GM12878 (cell line): Measurements from ENCODE around the gene OLFM1. TPM values are rescaled to one million over a fixed set of nuclear protein-coding genes. Genes with fewer than 3 reads are reported as not detected.
A peak's percentile ranks its signal among the peaks of the same experiment; 100 is the strongest.

ENCODE experiments used
- ATAC-seq: fragments of 200-7000 bp; cut with Tn5 transposase; 3 replicates; pipeline ENCODE4 v1.9.1; 2020; ENCODE audit warnings: mild to moderate bottlenecking, moderate library complexity
- Bru-seq: library from RNA; stranded (reverse); fragments of 400-500 nt; gene quantifications from one replicate; lab custom pipeline; 2021; lab: Mats Ljungman, UMichigan
- BruChase-seq, 2 experiments: library from RNA; stranded (reverse); fragments of 400-500 nt; gene quantifications; one replicate each; lab custom pipeline; 2021; lab: Mats Ljungman, UMichigan
- BruUV-seq: library from RNA; stranded (reverse); fragments of 400-500 nt; replicated peaks from 2 replicates; lab custom pipeline; 2021; lab: Mats Ljungman, UMichigan
- CTCF ChIA-PET: fragments of 300-600 bp; sonication (Branson Sonifier 250); formaldehyde crosslinking; extraction: SDS; loops from one replicate; lab custom pipeline; 2021; ENCODE audit warnings: inconsistent platforms; lab: Yijun Ruan, JAX
- POLR2A ChIA-PET: fragments of 350-600 bp; formaldehyde crosslinking; extraction: SDS; loops from one replicate; lab custom pipeline; 2021; ENCODE audit warnings: inconsistent platforms; lab: Charles Lee
- RAD21 ChIA-PET: fragments of 300-600 bp; sonication (Branson Sonifier 250); formaldehyde crosslinking; loops from one replicate; lab custom pipeline; 2023; ENCODE audit warnings: antibody characterized with exemption; ENCODE audit not compliant: unreplicated experiment; lab: Charles Lee
- SMC1A ChIA-PET: fragments of 300-600 bp; sonication (Branson Sonifier 250); formaldehyde crosslinking; loops from one replicate; lab custom pipeline; 2023; ENCODE audit not compliant: unreplicated experiment, uncharacterized antibody; lab: Charles Lee
- DNase-seq: peaks from one replicate; pipeline ENCODE4 v3.0.0-alpha.2; 2011; ENCODE audit warnings: low read depth, low spot score
- FAIRE-seq: peaks from 3 replicates; lab custom pipeline; 2011; peaks lifted over from hg19 to GRCh38; lab: Jason Lieb, UNC
- H2AFZ ChIP-seq: 2 replicates; pipeline ENCODE4 v1.6.0; 2011; ENCODE audit warnings: low read depth, low read length, control low read depth; ENCODE audit not compliant: control insufficient read depth
- H3K27ac ChIP-seq: 2 replicates; pipeline ENCODE4 v1.5.1; 2011; ENCODE audit warnings: control low read depth; ENCODE audit not compliant: control insufficient read depth, insufficient read depth
- H3K27me3 ChIP-seq, 2 experiments: replicated peaks in 1 of 2; 2 replicates each; pipeline versions ENCODE4 v1.6.0 to v1.6.1; 2011; ENCODE audit warnings: low read length in 1 of 2; ENCODE audit not compliant: control insufficient read depth in 2 of 2, insufficient read depth in 2 of 2
- H3K36me3 ChIP-seq, 2 experiments: 2 replicates each; pipeline ENCODE4 v1.5.1; 2011; ENCODE audit warnings: low read length in 1 of 2; ENCODE audit not compliant: control insufficient read depth in 2 of 2, insufficient read depth in 2 of 2
- H3K4me1 ChIP-seq: 2 replicates; pipeline ENCODE4 v1.6.1; 2011; ENCODE audit warnings: mild to moderate bottlenecking, low read length, moderate library complexity, mixed read lengths; ENCODE audit not compliant: control insufficient read depth, insufficient read depth
- H3K4me2 ChIP-seq: 2 replicates; pipeline ENCODE4 v1.6.0; 2011; ENCODE audit warnings: control low read depth; ENCODE audit not compliant: control insufficient read depth, insufficient read depth
- H3K4me3 ChIP-seq: fragments of 200-600 bp; sonication (generic); 2 replicates; pipeline ENCODE4 v1.5.1; 2016
- H3K79me2 ChIP-seq: 2 replicates; pipeline ENCODE4 v1.6.0; 2011; ENCODE audit warnings: low read length; ENCODE audit not compliant: control insufficient read depth, insufficient read depth
- H3K9ac ChIP-seq: 2 replicates; pipeline ENCODE4 v1.8.0; 2011; ENCODE audit warnings: low read length, control low read depth, mixed read lengths; ENCODE audit not compliant: control insufficient read depth, insufficient read depth
- H3K9me3 ChIP-seq: replicated peaks from 3 replicates; pipeline ENCODE4 v1.5.1; 2011; ENCODE audit warnings: mild to moderate bottlenecking, low read length; ENCODE audit not compliant: control insufficient read depth, insufficient read depth
- H4K20me1 ChIP-seq: 2 replicates; pipeline ENCODE4 v1.6.0; 2011; ENCODE audit not compliant: control insufficient read depth, insufficient read depth
- HDAC6 ChIP-seq: fragments of 200-600 bp; sonication (generic); IDR thresholded peaks from one replicate; pipeline ENCODE4 v1.8.0; 2017; ENCODE audit warnings: antibody characterized with exemption; ENCODE audit not compliant: unreplicated experiment
- WGBS: methylation state at CpG from one replicate; pipeline ENCODE4 v1.1.6; 2016; ENCODE audit warnings: low lambda C conversion rate; ENCODE audit not compliant: insufficient replicate concordance, insufficient coverage; ENCODE audit errors: missing lambda C conversion rate; 5-methylcytosine and 5-hydroxymethylcytosine counted together
- in situ Hi-C: fragments of 300-500 bp; cut with MboI; formaldehyde crosslinking; loops from 9 replicates; pipeline ENCODE4 v1.14.3; 2018; ENCODE audit warnings: mixed read lengths
- intact Hi-C: fragments of 100-400 bp; cut with micrococcal nuclease; formaldehyde crosslinking; loops from one replicate; pipeline ENCODE4 v1.14.2; 2022; ENCODE audit not compliant: unreplicated experiment
- long read RNA-seq, 2 experiments: library from polyadenylated mRNA; unstranded; transcript quantifications; one replicate each; pipeline ENCODE4 v2.0.0, GENCODE V29; 2019 to 2020
- polyA minus RNA-seq, 3 experiments: library from RNA; depleted of rRNA, polyadenylated mRNA; stranded (reverse); fragments of >200 nt; gene quantifications; 2 replicates each; pipeline ENCODE4 v1.2.3, GENCODE V29; 2011
- polyA plus RNA-seq, 11 experiments: library from polyadenylated mRNA; depleted of rRNA in 4 of 11; unstranded in 6 of 11; stranded (reverse) in 5 of 11; fragments of >200 nt; fragmentation: Nextera tagmentation in 4 of 11; fragmentation: Illumina TruSeq in 1 of 11; extraction: Ambion mirVana in 4 of 11; extraction: Trizol in 1 of 11; gene quantifications; 1 replicate in 1 of 11; 2 replicates in 10 of 11; pipeline versions ENCODE4 v1.2.1 to v1.2.3, GENCODE V29; 2011 to 2016; ENCODE audit warnings: inconsistent platforms in 2 of 11, missing spikeins in 2 of 11, low read depth in 1 of 11
- total RNA-seq, 4 experiments: library from RNA; depleted of rRNA in 3 of 4; stranded (reverse); fragments of >200 nt in 3 of 4; fragmentation: Illumina TruSeq in 1 of 4; extraction: Trizol in 1 of 4; gene quantifications; 2 replicates each; pipeline versions ENCODE4 v1.2.1 to v1.2.3, GENCODE V29; 2013 to 2021
- TF ChIP-seq, protein P1 (sequence below), 3 experiments: IDR thresholded peaks in 2 of 3; conservative IDR thresholded peaks in 1 of 3; 2 replicates each; pipeline ENCODE4 v1.5.1; 2011; ENCODE audit warnings: low read depth in 3 of 3, low read length in 3 of 3, mild to moderate bottlenecking in 3 of 3, control low read depth in 2 of 3, moderate library complexity in 2 of 3, inconsistent platforms in 1 of 3, mixed read lengths in 1 of 3; ENCODE audit not compliant: control insufficient read depth in 2 of 3, insufficient read depth in 1 of 3; ENCODE audit errors: extremely low read depth in 1 of 3

Gene OLFM1
- total RNA-seq (2013; cell fraction: nucleolus; rRNA removed) = not detected in 2 replicates
- not detected in 2 replicates for total RNA-seq (2014; rRNA removed)
- total RNA-seq (2014; rRNA removed; fragmentation: Illumina TruSeq; extraction: Trizol) = not detected in 2 replicates
- 0.21 TPM in 1 of 2 replicates, not detected in the other for total RNA-seq (2021)
- not detected for polyA plus RNA-seq (2011; ENCODE audit: low read depth)
- not detected in 2 replicates for polyA plus RNA-seq (2011; rRNA removed)
- not detected in 2 replicates for polyA plus RNA-seq (2011; cell fraction: cytosol; rRNA removed)
- not detected in 2 replicates for polyA plus RNA-seq (2011; cell fraction: nucleus; rRNA removed)
- not detected in 2 replicates for polyA plus RNA-seq (2012)
- polyA plus RNA-seq (2014; fragmentation: Illumina TruSeq; extraction: Trizol) = not detected in 2 replicates
- polyA plus RNA-seq (2014; fragmentation: Nextera tagmentation; extraction: Ambion mirVana) = not detected
- polyA plus RNA-seq (2014; rRNA removed) = not detected in 2 replicates
- polyA plus RNA-seq (2016; fragmentation: Nextera tagmentation; extraction: Ambion mirVana) = not detected
- polyA minus RNA-seq (2011; rRNA and poly(A)+ RNA removed) = not detected in 2 replicates
- not detected in 2 replicates for polyA minus RNA-seq (2011; cell fraction: cytosol; rRNA and poly(A)+ RNA removed)
- polyA minus RNA-seq (2011; cell fraction: nucleus; rRNA and poly(A)+ RNA removed) = not detected in 2 replicates
- Bru-seq, nascent RNA = percentile 6 among the genes with signal in this experiment
- BruChase-seq, experiment 1, labeled RNA remaining after a 6-hour chase = percentile 6 among the genes with signal in this experiment
- percentile 10 among the genes with signal in this experiment for BruChase-seq, experiment 2, labeled RNA remaining after a 2-hour chase
- long read RNA-seq, experiment 1 = 0 reads
- long read RNA-seq, experiment 2 = 0 reads

DNA sequence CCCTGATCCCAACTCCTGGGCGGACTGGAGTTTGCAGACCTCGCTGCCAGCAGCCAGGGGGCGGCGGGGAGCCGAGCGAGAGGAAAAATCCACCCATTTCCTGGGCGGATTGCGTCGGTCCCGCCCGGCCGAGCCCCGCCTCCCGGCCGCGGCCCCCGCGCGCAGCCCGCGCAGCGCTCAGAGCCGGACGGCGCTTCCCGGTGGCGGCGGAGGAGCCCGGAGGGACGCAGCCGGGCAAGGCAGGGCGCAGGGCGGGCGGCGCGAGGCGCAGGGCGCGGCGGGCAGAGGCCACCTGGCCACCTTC is at the start of gene OLFM1:
Gene OLFM1, plus strand, starts transcription at position 180 of the 304 bp plus-strand sequence. CDS start 322 bp downstream, outside the sequence.
- in situ Hi-C loops = loop anchor here (5.0 kb wide), 2 partner anchors 260 to 325 kb away; no protein-coding TSS in a partner anchor
- RAD21 ChIA-PET = no interaction called here
- Histone ChIP-seq H3K27me3 (peaks cover 3 to 4% of the 10 kb centered on the region in 2 experiments), H3K4me3 (no peak within 1 kb of the TSS), H2AFZ (no peak within 1 kb of the TSS), H4K20me1 (no peaks in the 10 kb centered on the region; the same call in 1 of the 2 replicates), H3K79me2 (no peaks in the 10 kb centered on the region), H3K36me3 (no peaks in the 10 kb centered on the region), H3K9ac (no peak within 1 kb of the TSS), H3K4me2 (no peak within 1 kb of the TSS), H3K27ac (no peak within 1 kb of the TSS), H3K4me1 (no peaks in the 10 kb centered on the region), H3K9me3 (no peaks in the 10 kb centered on the region)
- no peak for ATAC-seq
- intact Hi-C loops = loop anchor here (5.0 kb wide), 1 partner anchor 325 kb away; no protein-coding TSS in a partner anchor
- TF ChIP-seq, protein P1, sequence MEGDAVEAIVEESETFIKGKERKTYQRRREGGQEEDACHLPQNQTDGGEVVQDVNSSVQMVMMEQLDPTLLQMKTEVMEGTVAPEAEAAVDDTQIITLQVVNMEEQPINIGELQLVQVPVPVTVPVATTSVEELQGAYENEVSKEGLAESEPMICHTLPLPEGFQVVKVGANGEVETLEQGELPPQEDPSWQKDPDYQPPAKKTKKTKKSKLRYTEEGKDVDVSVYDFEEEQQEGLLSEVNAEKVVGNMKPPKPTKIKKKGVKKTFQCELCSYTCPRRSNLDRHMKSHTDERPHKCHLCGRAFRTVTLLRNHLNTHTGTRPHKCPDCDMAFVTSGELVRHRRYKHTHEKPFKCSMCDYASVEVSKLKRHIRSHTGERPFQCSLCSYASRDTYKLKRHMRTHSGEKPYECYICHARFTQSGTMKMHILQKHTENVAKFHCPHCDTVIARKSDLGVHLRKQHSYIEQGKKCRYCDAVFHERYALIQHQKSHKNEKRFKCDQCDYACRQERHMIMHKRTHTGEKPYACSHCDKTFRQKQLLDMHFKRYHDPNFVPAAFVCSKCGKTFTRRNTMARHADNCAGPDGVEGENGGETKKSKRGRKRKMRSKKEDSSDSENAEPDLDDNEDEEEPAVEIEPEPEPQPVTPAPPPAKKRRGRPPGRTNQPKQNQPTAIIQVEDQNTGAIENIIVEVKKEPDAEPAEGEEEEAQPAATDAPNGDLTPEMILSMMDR (IDR thresholded peaks at IDR 0.05 in 2 of 3, conservative IDR thresholded peaks at IDR 0.05 in 1 of 3; ENCODE audit: control insufficient read depth in 2 of 3, extremely low read depth in 1 of 3, insufficient read depth in 1 of 3, low read depth in 3 of 3, low read length in 3 of 3) = peak; percentile 13 to 28 (median 23); a peak in 3 of 6 replicates
- no peak for TF ChIP-seq HDAC6
- CTCF ChIA-PET = no interaction called here
- WGBS = 41% methylated on average over 11 of the region's 40 CpGs
- SMC1A ChIA-PET = no interaction called here
- no peak for FAIRE-seq
- POLR2A ChIA-PET = no interaction called here
- no TSS peak for BruUV-seq
- DNase-seq = no peak
